HG03575 (cell line): ENCODE results near the gene LEMD1.
"Not testable (repeated sequence)": the region's sequence is repeated elsewhere in the genome, so short reads cannot be mapped to it uniquely, and the experiment has no call there.

Source experiments
- ATAC-seq: cut with Tn5 transposase; IDR thresholded peaks from one replicate; pipeline ENCODE4 v1.9.1; 2021; ENCODE audit not compliant: unreplicated experiment, insufficient number of reproducible peaks, low FRiP score; ENCODE audit errors: extremely low read depth

LEMD1 gene

DNA sequence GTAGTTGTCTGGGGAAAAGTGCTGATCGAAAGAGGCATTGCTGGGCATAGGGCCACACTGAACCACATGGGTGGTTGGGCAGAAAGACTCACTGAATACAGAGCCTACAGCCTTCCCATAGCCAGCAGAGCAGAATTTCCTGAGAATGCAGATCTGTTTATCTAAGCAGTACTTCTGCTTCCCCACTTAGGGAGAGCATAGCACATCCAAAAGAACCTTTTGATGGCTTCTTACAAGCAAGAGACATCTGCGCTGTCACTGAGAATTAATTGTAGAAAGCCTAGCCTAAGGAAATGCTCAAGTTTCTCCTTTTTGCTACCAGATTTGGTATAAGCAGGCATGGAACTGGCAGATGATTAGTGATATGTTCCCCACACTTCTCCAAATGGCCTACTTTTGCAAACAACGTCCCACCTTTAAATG is 52.1 kb downstream of the LEMD1 start:
- no peak for ATAC-seq

DNA sequence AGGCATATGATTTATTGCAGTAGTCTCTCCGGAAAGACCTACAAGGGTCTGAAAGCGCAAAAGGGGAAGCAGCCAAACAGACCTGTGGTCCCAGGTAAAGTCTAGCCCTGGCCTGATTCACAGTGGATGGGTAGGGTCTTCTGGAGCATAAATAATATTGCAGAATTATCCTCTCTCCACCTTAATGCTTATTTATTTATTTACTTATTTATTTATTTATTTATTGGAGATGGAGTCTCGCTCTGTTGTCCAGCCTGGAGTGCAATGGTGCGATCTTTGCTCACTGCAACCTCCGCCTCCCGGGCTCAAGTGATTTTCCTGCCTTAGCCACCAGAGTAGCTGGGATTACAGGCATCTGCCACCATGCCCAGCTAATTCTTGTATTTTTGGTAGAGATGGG is 53.4 kb downstream of the LEMD1 start:
- no peak for ATAC-seq

DNA sequence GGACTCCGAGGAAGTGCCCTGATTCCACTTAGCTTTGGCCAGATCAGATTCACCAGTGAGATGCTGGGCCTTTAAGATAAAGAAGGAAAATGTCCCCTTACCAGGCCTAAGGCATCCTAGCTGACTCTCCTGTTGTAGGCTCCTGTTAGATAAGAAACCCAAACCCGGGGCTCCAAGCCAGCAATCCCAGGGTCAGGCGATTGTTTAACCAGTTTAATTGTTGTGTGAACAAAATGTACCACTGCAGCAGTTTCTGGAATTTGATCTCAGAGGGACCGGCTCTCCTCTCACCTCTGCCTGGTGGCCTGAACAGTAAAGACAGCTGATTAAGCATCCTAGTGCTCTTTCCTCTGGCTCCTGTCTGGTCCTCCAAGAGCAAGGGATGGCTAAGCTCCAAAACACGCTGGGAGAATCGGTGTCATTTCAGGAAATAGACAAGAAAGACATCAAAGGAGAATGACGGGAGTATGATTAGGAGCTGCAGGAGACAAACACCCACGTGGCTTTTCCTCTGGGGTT is 55.9 kb downstream of the LEMD1 start:
- no peak for ATAC-seq

DNA sequence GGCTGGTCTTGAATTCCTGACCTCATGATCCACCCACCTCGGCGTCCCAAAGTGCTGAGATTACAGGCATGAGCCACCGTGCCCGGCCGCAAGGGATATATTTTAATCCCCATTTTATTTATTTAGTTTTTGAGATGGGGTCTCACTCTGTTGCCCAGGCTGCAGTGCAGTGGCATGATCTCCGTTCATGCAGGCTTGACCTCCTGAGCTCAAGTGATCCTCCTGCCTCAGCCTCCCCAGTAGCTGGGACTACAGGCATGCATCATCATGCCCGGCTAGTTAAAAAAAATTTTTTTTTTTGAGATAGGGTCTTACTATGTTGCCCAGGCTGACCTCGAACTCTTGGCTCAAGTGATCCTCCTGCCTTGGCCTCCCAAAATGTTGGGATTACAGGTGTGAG is 56.8 kb downstream of the LEMD1 start:
- not testable (repeated sequence) for ATAC-seq

DNA sequence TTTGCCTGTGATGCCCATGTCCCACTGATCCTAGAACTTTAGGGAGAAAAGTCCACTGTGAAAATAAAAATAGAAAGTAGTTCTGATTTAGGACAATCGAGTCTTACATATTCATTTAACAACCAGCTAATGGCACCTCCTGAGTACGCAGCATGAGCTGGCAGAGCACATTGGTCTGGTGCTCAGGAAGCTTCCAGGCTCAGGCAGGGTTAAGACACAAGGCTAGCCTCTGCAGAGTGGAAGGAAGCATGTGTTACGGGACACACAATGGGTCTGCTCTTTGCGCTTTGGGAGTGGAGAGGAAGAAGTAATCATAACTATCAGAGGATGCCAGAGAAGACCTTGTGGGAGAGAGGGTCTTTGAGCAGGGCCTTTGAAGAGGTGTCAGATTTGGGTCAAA is 61.0 kb downstream of the LEMD1 start:
- no peak for ATAC-seq

DNA sequence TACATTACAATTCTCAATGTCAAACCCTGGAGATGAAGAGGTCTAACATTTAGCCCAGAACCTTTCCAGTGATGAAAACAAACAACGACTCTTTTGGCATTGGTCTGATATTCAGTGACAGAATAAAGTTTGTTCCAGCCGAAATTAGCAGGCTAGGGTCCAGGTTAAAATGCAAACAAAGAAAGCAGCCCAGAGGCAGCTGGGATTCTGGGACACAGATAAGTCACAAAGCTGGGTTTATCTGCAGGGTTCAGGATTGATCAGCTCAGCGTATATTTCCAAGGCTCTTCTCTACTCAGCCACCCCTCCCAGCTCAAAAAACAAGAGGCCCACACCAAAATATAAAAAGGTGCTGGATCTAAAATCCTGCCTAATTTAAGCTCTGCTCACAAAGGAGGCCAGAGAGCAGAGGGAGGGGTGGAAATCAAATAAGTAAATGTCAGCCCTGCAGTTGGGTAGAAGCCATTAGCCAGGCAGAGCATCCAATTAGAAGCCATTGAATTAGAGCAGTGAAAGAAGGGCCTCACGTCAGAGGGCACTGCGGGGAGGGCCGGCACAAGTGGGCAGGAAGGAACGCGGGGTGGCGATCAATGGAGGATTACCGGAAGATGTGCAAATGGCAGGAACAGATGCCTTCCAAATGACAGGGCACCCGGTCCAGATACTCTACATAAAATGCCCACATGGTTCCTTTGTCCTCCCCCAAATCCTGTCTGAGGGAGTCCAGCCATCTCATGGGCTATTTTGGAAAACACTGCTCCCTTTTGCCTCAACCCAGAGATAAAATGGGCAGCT is 61.9 kb downstream of the LEMD1 start:
- no peak for ATAC-seq

DNA sequence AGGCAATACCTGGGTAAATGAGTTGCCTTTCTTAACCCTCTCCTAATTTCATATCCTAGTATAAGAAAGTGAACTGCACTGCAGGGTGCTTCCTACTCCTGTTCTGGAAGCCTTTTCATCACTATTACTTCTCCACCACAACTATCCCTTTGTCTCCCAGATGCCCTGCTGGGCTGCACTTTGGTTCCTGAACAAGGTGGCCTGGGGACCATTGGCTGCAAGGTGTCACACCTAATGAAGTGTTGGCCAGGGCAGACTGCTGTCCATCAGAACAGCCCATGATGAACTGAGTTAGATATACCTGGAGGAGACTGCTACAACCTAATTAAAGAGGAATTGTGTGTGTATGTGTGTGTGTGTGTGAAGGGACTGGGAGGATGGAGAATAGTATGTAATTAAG is 63.3 kb downstream of the LEMD1 start:
- ATAC-seq, result no peak

DNA sequence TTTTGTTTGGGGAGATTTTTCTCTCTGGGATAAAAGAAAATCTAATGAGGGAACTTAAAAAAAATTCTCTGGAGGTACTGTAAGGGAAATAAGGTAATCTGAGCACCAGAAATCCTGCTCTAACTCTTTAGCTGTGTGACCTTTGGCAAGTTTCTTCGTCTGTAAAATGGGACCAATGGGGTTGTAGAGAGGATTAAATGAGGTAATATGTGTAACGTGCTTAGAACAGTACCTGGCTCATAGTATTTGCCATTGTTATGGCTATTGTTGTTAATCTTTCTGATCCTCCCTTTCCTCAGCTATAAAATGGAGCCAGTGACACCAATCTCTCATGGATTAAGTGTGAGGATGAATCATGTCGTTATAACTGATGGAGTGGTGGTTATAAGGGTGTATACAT is 64.3 kb downstream of the LEMD1 start:
- ATAC-seq, result no peak

DNA sequence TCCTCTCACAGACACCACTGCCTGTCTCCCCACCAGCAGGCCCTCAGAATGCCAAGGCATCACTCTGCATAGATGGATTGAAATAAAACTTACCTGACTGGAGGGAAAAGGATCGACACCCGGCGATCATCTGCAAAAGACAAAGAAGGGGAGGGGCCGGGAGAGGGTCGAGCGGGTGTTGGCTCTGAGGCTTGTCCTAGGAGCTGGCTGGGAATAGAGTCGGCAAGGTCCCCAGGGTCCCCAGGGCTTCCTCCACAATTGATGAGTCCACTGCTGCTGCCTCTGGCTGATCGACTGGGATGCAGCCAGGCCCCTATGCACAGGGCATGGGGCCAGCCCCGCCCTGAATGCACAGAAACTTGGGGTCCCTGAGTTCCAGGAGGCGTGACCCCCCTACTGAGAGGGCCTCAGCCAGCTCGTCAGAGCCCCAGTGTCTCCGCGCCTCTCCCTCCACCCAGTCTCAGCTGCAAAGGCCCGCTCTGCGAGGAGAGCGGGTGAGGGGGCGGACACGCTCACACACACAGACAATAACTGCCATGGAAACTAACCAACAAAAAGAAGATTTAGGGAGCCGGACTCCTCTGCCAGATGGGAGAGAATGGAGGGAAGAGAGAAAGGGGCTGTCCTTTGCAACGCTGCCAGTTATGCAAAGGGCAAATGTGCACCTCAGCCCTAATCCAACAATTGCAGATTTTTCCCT is 65.3 kb downstream of the LEMD1 start, which contains the start of gene KLHDC8A:
Gene KLHDC8A, minus strand, starts transcription at position 483 of the 700 bp plus-strand sequence. CDS start 13,318 bp downstream, outside the sequence.
- ATAC-seq, result no peak

DNA sequence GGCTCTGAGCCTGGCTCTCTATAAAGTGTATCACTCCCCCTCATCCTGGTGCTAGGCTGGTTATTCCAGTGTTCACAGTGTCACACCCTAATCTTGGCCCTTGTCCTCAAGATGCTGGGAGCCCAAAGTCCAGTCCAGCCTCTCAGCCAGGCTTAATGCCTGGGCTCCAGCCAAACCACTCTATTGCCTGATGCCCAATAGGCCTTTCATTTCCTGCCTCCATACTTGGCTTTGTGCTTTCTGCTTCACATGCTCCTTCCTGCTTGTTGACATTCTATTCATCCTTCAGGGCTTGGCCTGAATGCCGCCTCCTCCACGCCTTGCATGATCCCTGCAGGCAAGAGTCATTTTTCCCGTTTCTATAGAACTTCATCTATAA is 66.8 kb downstream of the LEMD1 start:
- no peak for ATAC-seq

DNA sequence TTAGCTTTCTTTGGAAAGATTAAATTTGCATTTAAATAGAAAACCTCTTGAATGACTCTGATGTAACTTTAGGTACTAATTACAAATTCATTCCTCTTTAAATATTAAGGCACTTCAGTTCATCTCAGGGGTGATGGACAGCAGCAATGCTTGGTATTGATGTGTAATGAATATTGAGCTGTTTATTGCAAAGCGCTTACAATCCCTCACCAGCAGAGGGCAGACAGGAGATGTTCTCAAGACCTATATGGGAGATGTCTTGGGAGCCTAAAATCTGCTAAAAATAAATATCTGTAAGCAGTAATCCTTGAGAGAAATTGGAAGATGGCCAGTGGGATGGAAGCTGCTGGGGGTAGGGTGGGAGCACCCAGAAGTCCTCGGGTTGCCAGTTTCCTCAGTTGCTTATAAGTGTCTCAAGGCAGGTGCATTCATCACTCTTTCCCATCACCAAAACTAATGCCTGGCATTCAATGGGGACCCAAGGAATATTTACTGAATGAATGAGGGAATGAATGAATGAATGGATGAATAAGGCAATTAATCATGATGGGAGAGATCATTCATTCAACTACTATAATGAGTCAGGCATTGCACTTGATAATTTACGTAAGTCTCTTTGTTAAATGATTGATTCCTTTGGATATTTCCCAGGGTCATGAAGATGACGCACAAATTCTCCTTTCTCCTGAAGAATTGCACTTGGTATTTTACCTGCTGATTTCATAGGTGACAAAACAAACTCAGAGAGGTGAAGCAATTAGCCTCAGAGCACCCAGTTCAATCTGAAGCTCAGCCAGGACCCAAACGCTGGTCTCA is 67.4 kb downstream of the LEMD1 start:
- no peak for ATAC-seq

DNA sequence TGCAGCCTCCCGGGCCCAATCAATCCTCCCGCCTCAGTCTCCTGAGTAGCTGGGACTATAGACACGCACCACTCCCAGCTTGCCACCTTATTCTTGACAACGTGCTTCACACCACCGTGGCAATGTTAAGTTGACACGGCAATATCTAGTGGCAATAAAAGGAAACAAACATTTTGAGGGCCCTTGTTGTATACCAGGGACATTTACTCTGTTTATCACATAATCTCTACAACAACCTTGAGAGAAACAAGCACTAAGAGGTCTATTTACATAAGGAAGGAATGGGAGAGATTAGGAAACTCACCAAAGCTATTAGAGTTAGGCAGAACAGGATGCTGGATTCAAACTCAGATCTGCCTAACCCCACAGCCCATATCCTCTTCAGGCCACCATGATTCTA is 68.2 kb downstream of the LEMD1 start:
- no peak for ATAC-seq

DNA sequence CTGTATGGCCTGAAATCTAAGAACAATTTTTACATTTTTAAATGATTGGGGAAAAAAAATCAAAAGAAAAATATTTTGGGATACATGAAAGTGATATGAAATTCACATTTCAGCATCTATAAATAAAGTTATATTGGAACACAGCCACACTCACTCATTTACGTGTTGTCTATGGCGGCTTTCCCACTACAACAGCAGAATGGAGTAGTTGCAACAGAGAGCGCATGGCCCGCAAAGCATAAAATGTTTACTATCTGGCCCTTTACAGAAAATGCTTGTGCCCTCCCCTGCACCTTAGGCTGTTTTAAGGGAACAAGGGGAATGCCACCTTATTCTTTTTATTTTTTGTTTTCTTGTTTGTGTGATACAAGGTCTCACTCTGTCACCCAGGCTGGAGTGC is 68.7 kb downstream of the LEMD1 start:
- ATAC-seq, result no peak

DNA sequence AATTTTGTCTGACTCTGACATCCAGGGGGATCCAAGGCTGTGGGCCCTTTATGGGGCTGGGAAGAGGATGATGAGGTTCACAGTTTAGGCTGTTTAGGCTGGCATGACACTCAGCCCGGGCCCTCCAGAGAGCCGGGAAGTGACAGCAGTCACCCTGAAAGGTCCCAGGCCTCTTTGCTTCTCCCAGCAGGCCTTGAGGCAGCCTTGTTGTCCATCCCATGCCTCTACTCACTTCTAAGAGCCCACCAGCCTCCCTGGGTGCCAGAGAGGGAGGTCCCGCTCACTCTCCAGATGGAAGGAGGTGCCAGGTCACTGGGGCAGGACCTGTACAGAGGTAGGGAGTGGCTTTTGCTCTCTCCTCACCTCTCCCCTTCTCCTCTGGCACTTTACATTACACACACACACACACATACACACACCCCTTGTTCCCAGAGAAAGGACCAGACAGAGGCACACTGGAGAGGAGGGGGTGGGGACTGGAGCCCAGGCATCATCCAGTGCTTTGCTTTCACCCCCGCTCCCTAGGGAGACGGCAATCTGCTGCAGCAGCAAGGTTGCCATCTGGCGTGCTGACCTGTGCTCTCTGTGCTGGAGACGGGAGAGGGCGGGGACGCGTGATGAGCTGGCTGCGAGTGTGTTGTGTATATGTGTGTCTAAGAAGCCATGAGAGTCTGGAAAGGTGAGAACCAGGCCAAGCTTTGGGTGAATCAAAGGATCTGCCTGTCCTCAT is 69.7 kb downstream of the LEMD1 start:
- no peak for ATAC-seq

DNA sequence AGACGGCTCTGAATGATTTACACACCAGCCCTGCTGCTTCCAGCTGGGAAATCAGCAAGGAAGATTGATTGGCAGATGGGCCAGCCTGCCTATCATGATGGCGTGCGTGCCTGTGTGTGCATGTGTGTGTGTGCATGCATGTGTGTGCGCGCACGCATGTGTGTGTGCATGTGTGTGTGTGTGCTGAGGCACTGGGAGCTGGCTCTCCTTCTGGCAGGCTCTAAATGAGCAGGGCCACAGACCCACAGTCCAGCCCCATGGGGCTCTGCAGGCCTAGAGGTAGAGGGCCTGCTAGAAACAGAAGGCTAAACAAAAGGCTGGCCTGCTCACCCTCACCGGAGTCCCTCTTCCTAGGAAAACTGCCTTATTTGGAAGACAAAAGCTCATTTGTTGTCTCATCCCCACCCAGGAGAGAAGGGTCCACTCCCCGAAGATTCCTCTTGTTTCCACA is 71.1 kb downstream of the LEMD1 start:
- ATAC-seq, result no peak

DNA sequence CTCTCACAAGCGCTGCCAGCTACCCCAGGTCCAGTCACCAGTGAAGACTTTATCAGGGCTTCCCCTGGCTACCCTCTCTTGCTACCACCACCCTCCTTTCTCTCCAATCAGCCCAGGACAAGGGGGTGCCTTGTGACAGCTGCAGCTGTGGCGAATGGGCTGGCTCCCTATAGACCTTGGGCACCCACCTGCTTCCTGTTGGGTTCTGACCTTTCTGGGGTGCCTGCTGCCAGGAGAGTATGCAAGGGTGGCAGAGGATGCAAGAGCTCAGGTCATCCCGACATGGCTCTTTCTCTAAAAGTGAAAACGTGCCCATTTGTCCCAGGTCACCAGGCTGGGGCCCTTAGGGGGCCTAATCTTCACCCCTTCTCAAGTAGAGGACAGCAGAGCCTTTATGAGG is 71.7 kb downstream of the LEMD1 start:
- no peak for ATAC-seq

DNA sequence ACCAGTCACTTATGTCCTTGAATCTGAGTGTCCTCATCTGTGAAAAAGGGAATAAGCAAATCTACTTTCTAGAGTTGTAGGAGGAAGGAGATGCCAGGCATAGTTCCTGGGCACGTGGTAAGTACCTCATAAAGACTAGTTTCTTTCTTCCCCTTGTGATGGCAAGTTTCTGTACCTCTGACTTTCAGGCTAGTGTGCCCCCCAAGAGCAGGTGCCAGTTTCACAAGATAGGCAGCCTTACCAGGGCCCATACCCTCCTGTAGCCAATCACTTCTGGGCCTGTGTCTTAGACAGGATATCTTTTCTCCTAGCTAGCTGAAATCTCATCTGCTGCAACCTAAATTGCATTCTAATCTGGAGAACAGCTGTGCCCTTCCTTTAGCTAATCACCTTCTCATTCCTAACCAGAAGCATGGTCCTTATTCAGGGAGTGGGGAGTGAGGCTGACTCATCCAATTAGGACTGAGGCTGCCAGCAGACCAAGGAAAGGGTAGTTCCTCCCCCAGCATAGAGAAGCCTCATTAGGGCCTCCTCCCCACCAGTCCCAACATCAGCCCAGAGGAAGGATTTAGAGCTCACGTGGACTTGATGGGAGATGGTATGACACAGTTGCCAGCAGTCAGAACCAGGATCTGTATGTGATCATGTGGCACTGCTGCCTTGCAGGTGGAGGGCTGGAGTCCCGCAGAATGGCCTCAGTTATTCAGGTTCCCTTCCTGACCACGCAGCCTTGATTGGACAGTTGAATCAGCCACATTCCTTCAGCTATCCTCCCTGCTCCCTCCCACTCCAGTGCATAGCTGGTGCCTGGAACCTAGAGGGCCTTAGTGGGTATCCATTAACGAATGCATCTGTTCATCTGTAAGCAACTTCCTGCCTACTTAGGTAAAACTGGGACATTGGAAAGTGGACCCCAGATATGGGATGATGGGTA is 73.0 kb downstream of the LEMD1 start:
- ATAC-seq, result no peak
